Lower lobe of right lung (tissue), 2 donors: Measurements from ENCODE around the gene FBLN7. TPM values are rescaled to one million over a fixed set of nuclear protein-coding genes. Genes with fewer than 3 reads are reported as not detected.

Experiments used
- ATAC-seq, 2 donors: fragments of 200-7000 bp; cut with Tn5 transposase; one replicate each; pipeline ENCODE4 v1.9.1; 2020 to 2022; ENCODE audit warnings: mild to moderate bottlenecking in 2 of 2, moderate library complexity in 2 of 2
- DNase-seq: peaks from one replicate; pipeline ENCODE4 v3.0.0-alpha.2; 2020
- H3K27ac ChIP-seq: fragments of 200-600 bp; one replicate; pipeline ENCODE4 v1.8.0; 2022
- H3K27me3 ChIP-seq: fragments of 200-600 bp; one replicate; pipeline ENCODE4 v1.8.0; 2022; ENCODE audit warnings: low read depth
- H3K36me3 ChIP-seq: fragments of 200-600 bp; one replicate; pipeline ENCODE4 v1.8.0; 2022; ENCODE audit warnings: mild to moderate bottlenecking
- H3K4me1 ChIP-seq: fragments of 200-600 bp; one replicate; pipeline ENCODE4 v1.8.0; 2022
- H3K4me3 ChIP-seq: fragments of 200-600 bp; one replicate; pipeline ENCODE4 v1.8.0; 2022; ENCODE audit warnings: mild to moderate bottlenecking
- H3K9me3 ChIP-seq: fragments of 200-600 bp; one replicate; pipeline ENCODE4 v1.8.0; 2022
- CTCF ChIP-seq: fragments of 200-600 bp; IDR thresholded peaks from one replicate; pipeline ENCODE4 v1.8.0; 2022; ENCODE audit warnings: antibody characterized with exemption, mild to moderate bottlenecking
- intact Hi-C: fragments of 100-400 bp; cut with DNase I; formaldehyde crosslinking; loops from one replicate; pipeline ENCODE4 v1.11.0; 2022
- total RNA-seq: library from RNA; stranded (reverse); fragmentation: NEBNext Ultra II Directional; extraction: Animal tissue kit (Norgen Biotek cat#: 25700); gene quantifications from one replicate; pipeline ENCODE4 v1.2.1, GENCODE V29; 2021
- donor health status: DM: no; HTN: yes; CAD: no; lungs with severe emphysema.

The FBLN7 gene
- total RNA-seq, 1 donor from 2014 or later, result 2.0 TPM

- no peak for TF ChIP-seq CTCF
- DNase-seq (no peak), ATAC-seq (no peak)
- H3K9me3 ChIP-seq, result no peaks in the 10 kb centered on the region
- H3K4me1 ChIP-seq, result peaks cover 10% of the 10 kb centered on the region
- no peak overlapping the region for H3K27ac ChIP-seq
- H3K36me3 ChIP-seq, result no peaks in the 10 kb centered on the region
- peaks cover 5% of the 10 kb centered on the region for H3K27me3 ChIP-seq
- intact Hi-C loops, result no loop called here
- no peak overlapping the region for H3K4me3 ChIP-seq
Measured at GRCh38 chr2:112142525-112143078, 4.4 kb downstream of the FBLN7 start.

GRCh38 chr2:112143150-112143549 is 5.0 kb downstream of the FBLN7 start:
- H3K27ac ChIP-seq, result no peak overlapping the region
- H3K4me3 ChIP-seq, result no peak overlapping the region
- DNase-seq (no peak), ATAC-seq (no peak)
- H3K27me3 ChIP-seq, result peaks cover 5% of the 10 kb centered on the region
- no peaks in the 10 kb centered on the region for H3K9me3 ChIP-seq
- no peaks in the 10 kb centered on the region for H3K36me3 ChIP-seq
- H3K4me1 ChIP-seq, result peaks cover 5% of the 10 kb centered on the region
- no peak for TF ChIP-seq CTCF
- intact Hi-C loops, result no loop called here

GRCh38 chr2:112144966-112145365 is 6.8 kb downstream of the FBLN7 start:
- no peak for ATAC-seq
- TF ChIP-seq CTCF, result no peak
- no peak for DNase-seq
- no peak overlapping the region for H3K4me3 ChIP-seq
- intact Hi-C loops, result no loop called here
- H3K27ac ChIP-seq, result no peak overlapping the region
- H3K4me1 ChIP-seq, result peaks cover 5% of the 10 kb centered on the region
- H3K27me3 ChIP-seq, result peaks cover 5% of the 10 kb centered on the region
- H3K9me3 ChIP-seq, result no peaks in the 10 kb centered on the region
- no peaks in the 10 kb centered on the region for H3K36me3 ChIP-seq

- no peak for TF ChIP-seq CTCF
- Histone ChIP-seq H3K4me1 (no peaks in the 10 kb centered on the region), H3K27ac (no peak overlapping the region), H3K9me3 (no peaks in the 10 kb centered on the region), H3K36me3 (no peaks in the 10 kb centered on the region), H3K27me3 (no peaks in the 10 kb centered on the region), H3K4me3 (no peak overlapping the region)
- intact Hi-C loops, result no loop called here
- no peak for DNase-seq
- ATAC-seq, result no peak
Measured at GRCh38 chr2:112147382-112148168, 9.4 kb downstream of the FBLN7 start.

- H3K9me3 ChIP-seq, result no peaks in the 10 kb centered on the region
- H3K4me1 ChIP-seq, result no peaks in the 10 kb centered on the region
- DNase-seq (no peak), ATAC-seq (no peak)
- H3K36me3 ChIP-seq, result no peaks in the 10 kb centered on the region
- intact Hi-C loops, result no loop called here
- TF ChIP-seq CTCF, result no peak
- no peak overlapping the region for H3K4me3 ChIP-seq
- no peaks in the 10 kb centered on the region for H3K27me3 ChIP-seq
- H3K27ac ChIP-seq, result no peak overlapping the region
Measured at GRCh38 chr2:112148477-112148876, 10.3 kb downstream of the FBLN7 start.
